ENCODE measurements around the gene TMEM51. TPM values are rescaled to one million over a fixed set of nuclear protein-coding genes. Genes with fewer than 3 reads are reported as not detected.

TMEM51 gene
- total and polyA plus RNA-seq, 2 of the 13 experiments (the other 11 are each of a cell fraction or from before 2014, with no cell fraction given) = 12.2 to 22.3 TPM

GRCh38 chr1:15261155-15262002 lies 107.8 kb downstream of the TMEM51 start (continued):
- TF ChIP-seq JUNB (CRISPR knock-in tag; IDR thresholded peaks at IDR 0.05; ENCODE audit: borderline replicate concordance) (peak; percentile 1; the same call in 1 of the 2 replicates), GABPB1 (CRISPR knock-in tag; IDR thresholded peaks at IDR 0.05) (peak; percentile 59), FOSL2 (CRISPR knock-in tag; IDR thresholded peaks at IDR 0.05) (peak; percentile 94), IKZF5 (CRISPR knock-in tag; IDR thresholded peaks at IDR 0.05) (peak; percentile 34; the same call in 1 of the 2 replicates), RARA (CRISPR knock-in tag; IDR thresholded peaks at IDR 0.05) (peak; percentile 39), ZNF580 (CRISPR knock-in tag; IDR thresholded peaks at IDR 0.05; ENCODE audit: borderline replicate concordance, low read depth) (peak; percentile 37; the same call in 1 of the 2 replicates), PREB (CRISPR knock-in tag; IDR thresholded peaks at IDR 0.05) (no peak), ELF3 (CRISPR knock-in tag; IDR thresholded peaks at IDR 0.05) (peak; percentile 74), KDM1A (CRISPR knock-in tag; IDR thresholded peaks at IDR 0.05) (peak; percentile 85), KDM2A (CRISPR knock-in tag; IDR thresholded peaks at IDR 0.05; ENCODE audit: borderline replicate concordance, low read depth) (peak; percentile 14; the same call in 1 of the 2 replicates), MLX (CRISPR knock-in tag; IDR thresholded peaks at IDR 0.05) (peak; percentile 53; the same call in 1 of the 2 replicates), EP300 (IDR thresholded peaks at IDR 0.05; ENCODE audit: low read depth in 2 of 2, low read length in 2 of 2) (no peak; a peak in 1 of 4 replicates), EP300 (CRISPR knock-in tag; IDR thresholded peaks at IDR 0.05; ENCODE audit: borderline replicate concordance) (peak; percentile 33; the same call in 1 of the 2 replicates), ZMYM2 (CRISPR knock-in tag; IDR thresholded peaks at IDR 0.05) (peak; percentile 85), BHLHE40 (IDR thresholded peaks at IDR 0.05; ENCODE audit: low read length) (peak; percentile 57; the same call in 1 of the 2 replicates), NPAS2 (CRISPR knock-in tag; IDR thresholded peaks at IDR 0.05; ENCODE audit: borderline replicate concordance) (no peak), ETV5 (CRISPR knock-in tag; IDR thresholded peaks at IDR 0.05; ENCODE audit: borderline replicate concordance) (peak; percentile 89), ZNF773 (CRISPR knock-in tag; IDR thresholded peaks at IDR 0.05; ENCODE audit: borderline replicate concordance) (no peak), GABPA (IDR thresholded peaks at IDR 0.05; ENCODE audit: low read depth, low read length) (no peak), GABPA (CRISPR knock-in tag; IDR thresholded peaks at IDR 0.05; ENCODE audit: low read depth) (peak; percentile 62), SALL1 (CRISPR knock-in tag; IDR thresholded peaks at IDR 0.05) (peak; percentile 39; the same call in 1 of the 2 replicates), ZNF607 (CRISPR knock-in tag; IDR thresholded peaks at IDR 0.05; ENCODE audit: borderline replicate concordance) (0 out of 2 replicates have a peak, but pooled peaks have one; percentile 5), ARID3A (IDR thresholded peaks at IDR 0.05; ENCODE audit: low read depth, low read length) (peak; percentile 19; the same call in 1 of the 2 replicates), CREM (IDR thresholded peaks at IDR 0.05) (no peak), CREM (CRISPR knock-in tag; IDR thresholded peaks at IDR 0.05) (no peak), TBP (CRISPR knock-in tag; IDR thresholded peaks at IDR 0.05) (no peak), AHR (CRISPR knock-in tag; IDR thresholded peaks at IDR 0.05) (0 out of 2 replicates have a peak, but pooled peaks have one; percentile 49)
